ENCODE results near the gene KIF2C. TPM values are rescaled to one million over a fixed set of nuclear protein-coding genes. Genes with fewer than 3 reads are reported as not detected.
A peak's percentile ranks its signal among the peaks of the same experiment; 100 is the strongest.

The KIF2C gene
- total and polyA plus RNA-seq, 9 of the 15 experiments (the other 6 are each of a cell fraction or from before 2014, with no cell fraction given): 84.9 to 226 (median 169) TPM

GRCh38 chr1:44775930-44776729 is 36.5 kb downstream of the KIF2C start (continued):
- TF ChIP-seq E2F6 (IDR thresholded peaks at IDR 0.05; ENCODE audit: borderline replicate concordance in 1 of 2, extremely low read depth in 1 of 2, insufficient read depth in 1 of 2, insufficient read length in 1 of 2, low read depth in 1 of 2, low read length in 1 of 2, poor library complexity in 1 of 2, severe bottlenecking in 1 of 2): no peak
- TF ChIP-seq ZBTB5 (IDR thresholded peaks at IDR 0.05): no peak
- no peak for TF ChIP-seq ASH1L (IDR thresholded peaks at IDR 0.05; ENCODE audit: borderline replicate concordance, low read depth, partially characterized antibody)
- no peak for TF ChIP-seq ELF4 (CRISPR knock-in tag; IDR thresholded peaks at IDR 0.05)
- no peak for TF ChIP-seq ZNF512 (tag; IDR thresholded peaks at IDR 0.05)
- TF ChIP-seq POLR2G (IDR thresholded peaks at IDR 0.05; ENCODE audit: low read depth, low read length): peak; percentile 78; the same call in 1 of the 2 replicates
- peak; percentile 64; the same call in 1 of the 2 replicates for TF ChIP-seq ZNF12 (CRISPR knock-in tag; IDR thresholded peaks at IDR 0.05)
- no peak for TF ChIP-seq ZFP36 (IDR thresholded peaks at IDR 0.05; ENCODE audit: low read depth, low read length, partially characterized antibody)
- TF ChIP-seq SREBF2 (CRISPR knock-in tag; IDR thresholded peaks at IDR 0.05): peak; percentile 84; the same call in 1 of the 2 replicates
- TF ChIP-seq XRCC3 (IDR thresholded peaks at IDR 0.05): no peak
- TF ChIP-seq PCBP2 (IDR thresholded peaks at IDR 0.05; ENCODE audit: low read depth, low read length, poor library complexity, severe bottlenecking): no peak
- TF ChIP-seq MLLT1 (IDR thresholded peaks at IDR 0.05): 0 out of 4 replicates have a peak, but pooled peaks of 1 of the 2 experiments have one; percentile 40
- TF ChIP-seq NR2C2 (CRISPR knock-in tag; IDR thresholded peaks at IDR 0.05): peak; percentile 18; the same call in 1 of the 2 replicates
- TF ChIP-seq NR2C2 (tag; IDR thresholded peaks at IDR 0.05): no peak
- TF ChIP-seq ZNF175 (CRISPR knock-in tag; IDR thresholded peaks at IDR 0.05; ENCODE audit: low read depth): 0 out of 2 replicates have a peak, but pooled peaks have one; percentile 41
- no peak for TF ChIP-seq ZNF77 (CRISPR knock-in tag; IDR thresholded peaks at IDR 0.05)
- no peak for TF ChIP-seq MBD2 (IDR thresholded peaks at IDR 0.05; ENCODE audit: borderline replicate concordance, low read depth)

Measured in K562 (cell line).